Hematopoietic multipotent progenitor cell treated with erythropoietin and hydrocortisone succinate and interleukin-3 and kit ligand, for 15 days (in vitro differentiated cells): Measurements from ENCODE around the gene FBXL7.

ENCODE experiments used
- DNase-seq: peaks from one replicate; pipeline ENCODE4 v3.0.0-alpha.2; 2015; ENCODE audit warnings: low spot score

FBXL7 gene

GRCh38 chr5:15951550-15951949 is 451.6 kb downstream of the FBXL7 start:
- DNase-seq: no peak

- DNase-seq: no peak
These were observed 456.6 kb downstream of the FBXL7 start for GRCh38 chr5:15956622-15957021.

GRCh38 chr5:15957124-15957523 is 457.1 kb downstream of the FBXL7 start:
- DNase-seq: no peak

- DNase-seq: no peak
These were observed 459.6 kb downstream of the FBXL7 start for GRCh38 chr5:15959370-15960164.

GRCh38 chr5:15966066-15966640 is 466.2 kb downstream of the FBXL7 start:
- DNase-seq: no peak

GRCh38 chr5:15966651-15967050 is 466.7 kb downstream of the FBXL7 start:
- no peak for DNase-seq

- no peak for DNase-seq
These were observed 469.0 kb downstream of the FBXL7 start for GRCh38 chr5:15968993-15969392.

- DNase-seq: no peak
These were observed 477.9 kb downstream of the FBXL7 start for GRCh38 chr5:15977851-15978250.

GRCh38 chr5:15980835-15981234 is 480.9 kb downstream of the FBXL7 start:
- no peak for DNase-seq

- no peak for DNase-seq
These were observed 483.4 kb downstream of the FBXL7 start for GRCh38 chr5:15983392-15983791.
